NCI-H1092 (cell line): ENCODE data around the gene CNIH4.
"Not testable (repeated sequence)": the region's sequence is repeated elsewhere in the genome, so short reads cannot be mapped to it uniquely, and the experiment has no call there.

Source experiments
- DNase-seq: peaks from one replicate; lab custom pipeline; 2025; lab: John Stamatoyannopoulos, UW

The CNIH4 gene

GRCh38 chr1:224348137-224348536, 8.5 kb upstream of the CNIH4 start:
- no peak for DNase-seq

GRCh38 chr1:224349716-224350115, 7.0 kb upstream of the CNIH4 start:
- DNase-seq = not testable (repeated sequence)

- DNase-seq = not testable (repeated sequence)
Observed at GRCh38 chr1:224352436-224353085, 4.1 kb upstream of the CNIH4 start.

- DNase-seq = no peak
Observed at GRCh38 chr1:224353975-224354925, 2.4 kb upstream of the CNIH4 start.

- no peak for DNase-seq
Observed at GRCh38 chr1:224357626-224358124, 996 bp downstream of the CNIH4 start.

- no peak for DNase-seq
Observed at GRCh38 chr1:224358237-224358636, 1.6 kb downstream of the CNIH4 start.

GRCh38 chr1:224359207-224359606, 2.5 kb downstream of the CNIH4 start:
- no peak for DNase-seq

GRCh38 chr1:224368409-224368808, 11.7 kb downstream of the CNIH4 start:
- no peak for DNase-seq

- no peak for DNase-seq
Observed at GRCh38 chr1:224373008-224373590, 16.4 kb downstream of the CNIH4 start.

GRCh38 chr1:224375059-224375458, 18.4 kb downstream of the CNIH4 start:
- no peak for DNase-seq

GRCh38 chr1:224377676-224378006, 21.0 kb downstream of the CNIH4 start:
- DNase-seq = no peak

GRCh38 chr1:224378855-224379631, 22.4 kb downstream of the CNIH4 start:
- DNase-seq = no peak

- DNase-seq = no peak
Observed at GRCh38 chr1:224380003-224380402, 23.3 kb downstream of the CNIH4 start.

GRCh38 chr1:224381880-224382548, 25.3 kb downstream of the CNIH4 start:
- DNase-seq = no peak

- DNase-seq = no peak
Observed at GRCh38 chr1:224383218-224383617, 26.5 kb downstream of the CNIH4 start.

GRCh38 chr1:224387302-224387912, 30.7 kb downstream of the CNIH4 start:
- DNase-seq = no peak

GRCh38 chr1:224387943-224388342, 31.3 kb downstream of the CNIH4 start:
- DNase-seq = no peak

GRCh38 chr1:224390517-224390916, 33.8 kb downstream of the CNIH4 start:
- no peak for DNase-seq

- DNase-seq = no peak
Observed at GRCh38 chr1:224392411-224393249, 36.0 kb downstream of the CNIH4 start.

GRCh38 chr1:224393294-224393693, 36.6 kb downstream of the CNIH4 start:
- no peak for DNase-seq
